Measurements from ENCODE around the gene CAMSAP3. TPM values are rescaled to one million over a fixed set of nuclear protein-coding genes. Genes with fewer than 3 reads are reported as not detected.

The CAMSAP3 gene
- total RNA-seq, 4 donors from 2014 or later = 0.11 to 0.42 (median 0.18) TPM

DNA sequence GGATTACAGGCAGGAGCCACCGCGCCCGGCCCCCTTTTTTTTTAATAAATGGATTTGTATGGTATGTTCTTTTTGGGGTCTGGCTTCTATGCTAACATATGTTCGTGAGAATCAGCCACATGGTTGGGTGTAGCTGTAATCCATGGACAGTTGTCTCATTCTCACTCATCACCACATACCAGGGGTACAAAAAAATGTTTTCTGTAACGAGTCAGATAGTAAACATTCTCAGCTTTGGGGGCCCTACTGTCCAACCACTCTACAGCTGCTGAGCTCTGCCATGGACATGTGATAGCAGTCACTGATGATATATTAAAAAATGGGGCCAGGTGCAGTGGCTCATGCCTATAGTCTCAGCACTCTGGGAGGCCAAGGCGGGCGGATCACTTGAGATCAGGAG, 68.0 kb downstream of the CAMSAP3 start:
- WGBS = 74% methylated on average over 7 of the region's 7 CpGs

DNA sequence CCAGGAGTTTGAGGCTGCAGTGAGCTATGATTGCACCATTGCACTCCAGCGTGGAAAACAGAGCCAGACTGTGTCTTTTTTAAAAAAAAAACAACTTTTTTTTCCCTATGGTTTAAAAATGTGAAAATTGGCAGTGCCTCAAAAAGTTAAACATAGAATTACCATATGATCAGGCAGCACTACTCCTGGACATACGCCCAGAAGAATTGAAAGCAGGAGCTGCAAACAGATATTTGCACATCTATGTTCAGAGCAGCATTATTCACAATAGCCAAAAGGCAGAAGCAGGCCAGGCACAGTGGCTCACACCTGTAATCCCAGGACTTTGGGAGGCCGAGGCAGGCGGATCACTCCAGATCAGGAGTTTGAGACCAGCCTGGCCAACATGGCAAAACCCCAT, 69.4 kb downstream of the CAMSAP3 start:
- no peaks in the 10 kb centered on the region for H3K36me3 ChIP-seq
- peaks cover 0 to 73% (median 4%) of the 10 kb centered on the region in 4 donors for H3K27me3 ChIP-seq
- DNase-seq (ENCODE audit: extremely low spot score) = no peak
- H3K4me3 ChIP-seq = no peak overlapping the region
- H3K9me3 ChIP-seq = no peaks in the 10 kb centered on the region
- WGBS = 33% methylated on average over 4 of the region's 4 CpGs
- peaks cover 0 to 1% (median 0%) of the 10 kb centered on the region in 4 donors for H3K4me1 ChIP-seq
- TF ChIP-seq POLR2A (IDR thresholded peaks at IDR 0.05; ENCODE audit: low read depth) (no peak), POLR2AphosphoS5 (IDR thresholded peaks at IDR 0.05) (no peak), EP300 (IDR thresholded peaks at IDR 0.05) (no peak)
- TF ChIP-seq, protein P1, sequence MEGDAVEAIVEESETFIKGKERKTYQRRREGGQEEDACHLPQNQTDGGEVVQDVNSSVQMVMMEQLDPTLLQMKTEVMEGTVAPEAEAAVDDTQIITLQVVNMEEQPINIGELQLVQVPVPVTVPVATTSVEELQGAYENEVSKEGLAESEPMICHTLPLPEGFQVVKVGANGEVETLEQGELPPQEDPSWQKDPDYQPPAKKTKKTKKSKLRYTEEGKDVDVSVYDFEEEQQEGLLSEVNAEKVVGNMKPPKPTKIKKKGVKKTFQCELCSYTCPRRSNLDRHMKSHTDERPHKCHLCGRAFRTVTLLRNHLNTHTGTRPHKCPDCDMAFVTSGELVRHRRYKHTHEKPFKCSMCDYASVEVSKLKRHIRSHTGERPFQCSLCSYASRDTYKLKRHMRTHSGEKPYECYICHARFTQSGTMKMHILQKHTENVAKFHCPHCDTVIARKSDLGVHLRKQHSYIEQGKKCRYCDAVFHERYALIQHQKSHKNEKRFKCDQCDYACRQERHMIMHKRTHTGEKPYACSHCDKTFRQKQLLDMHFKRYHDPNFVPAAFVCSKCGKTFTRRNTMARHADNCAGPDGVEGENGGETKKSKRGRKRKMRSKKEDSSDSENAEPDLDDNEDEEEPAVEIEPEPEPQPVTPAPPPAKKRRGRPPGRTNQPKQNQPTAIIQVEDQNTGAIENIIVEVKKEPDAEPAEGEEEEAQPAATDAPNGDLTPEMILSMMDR (IDR thresholded peaks at IDR 0.05) = no peak
- no peak overlapping the region for H3K27ac ChIP-seq (replicated peaks in 1 of 4)
- intact Hi-C loops (cut with DNase I) = no loop called here

More for the DNA sequence above, 68.0 kb downstream of the CAMSAP3 start:
- H3K36me3 ChIP-seq = no peaks in the 10 kb centered on the region
- H3K9me3 ChIP-seq = no peaks in the 10 kb centered on the region
- peaks cover 0 to 70% (median 0%) of the 10 kb centered on the region in 4 donors for H3K27me3 ChIP-seq
- H3K27ac ChIP-seq (replicated peaks in 1 of 4) = no peak overlapping the region
- no peaks in the 10 kb centered on the region for H3K4me1 ChIP-seq
- no peak for DNase-seq (ENCODE audit: extremely low spot score)
- intact Hi-C loops (cut with DNase I) = no loop called here
- TF ChIP-seq POLR2AphosphoS5 (IDR thresholded peaks at IDR 0.05) = no peak
- TF ChIP-seq, protein P1 (IDR thresholded peaks at IDR 0.05) = no peak
- TF ChIP-seq POLR2A (IDR thresholded peaks at IDR 0.05; ENCODE audit: low read depth) = no peak
- TF ChIP-seq EP300 (IDR thresholded peaks at IDR 0.05) = no peak
- H3K4me3 ChIP-seq = no peak overlapping the region

Small RNAs within 50 kb of the gene (small RNA-seq; reads per million reads assigned to genes)
- gene MIR6792 = 0 reads per million in 3 donors

Other genes starting within 250 kb of the CAMSAP3 start
- gene ARHGEF18, start 246.9 kb upstream of the CAMSAP3 start, total RNA-seq = 10 to 100 TPM; 25.0 to 40.3 (median 29.4) TPM
- gene PEX11G, start 106.8 kb upstream of the CAMSAP3 start, total RNA-seq = 1 to 10 TPM; 1.7 to 5.3 (median 3.7) TPM
- 100 to 1,000 TPM in 3 of 4 donors, 10 to 100 TPM in 1; 95.4 to 168 (median 137) TPM for gene ZNF358, start 79.8 kb upstream of the CAMSAP3 start, total RNA-seq
- 10 to 100 TPM; 11.3 to 20.7 (median 14.4) TPM for gene MCOLN1, start 73.2 kb upstream of the CAMSAP3 start, total RNA-seq
- gene PNPLA6, start 60.1 kb upstream of the CAMSAP3 start, total RNA-seq = 100 to 1,000 TPM in 2 of 4 donors, 10 to 100 TPM in 2; 58.1 to 156 (median 85.7) TPM
- gene XAB2, start 33.7 kb downstream of the CAMSAP3 start, total RNA-seq = 10 to 100 TPM; 32.0 to 56.2 (median 44.5) TPM
- 10 to 100 TPM; 19.5 to 80.9 (median 26.2) TPM for gene PET100, start 33.9 kb downstream of the CAMSAP3 start, total RNA-seq
- not detected for gene PCP2, start 37.9 kb downstream of the CAMSAP3 start, total RNA-seq
- 10 to 100 TPM in 3 of 4 donors, 1 to 10 TPM in 1; 7.2 to 14.4 (median 11.7) TPM for gene STXBP2, start 41.2 kb downstream of the CAMSAP3 start, total RNA-seq
- 1 to 10 TPM in 1 of 4 donors, not detected in 3; 1.3 TPM for gene RETN, start 73.2 kb downstream of the CAMSAP3 start, total RNA-seq
- 1 to 10 TPM in 1 of 4 donors, under 1 TPM in 2, not detected in 1; 0.34 to 2.0 (median 0.42) TPM for gene MCEMP1, start 81.2 kb downstream of the CAMSAP3 start, total RNA-seq
- gene TRAPPC5, start 85.0 kb downstream of the CAMSAP3 start, total RNA-seq = 10 to 100 TPM; 12.5 to 84.7 (median 64.8) TPM
- gene FCER2, start 106.3 kb downstream of the CAMSAP3 start, total RNA-seq = under 1 TPM in 1 of 4 donors, not detected in 3; 0.29 TPM
- 1 to 10 TPM in 3 of 4 donors, under 1 TPM in 1; 0.75 to 2.5 (median 1.8) TPM for gene CLEC4G, start 136.2 kb downstream of the CAMSAP3 start, total RNA-seq
- 10 to 100 TPM in 1 of 4 donors, 1 to 10 TPM in 3; 4.0 to 13.1 (median 8.4) TPM for gene CD209, start 151.7 kb downstream of the CAMSAP3 start, total RNA-seq
- not detected for gene CLEC4M, start 167.4 kb downstream of the CAMSAP3 start, total RNA-seq
- gene EVI5L, start 234.4 kb downstream of the CAMSAP3 start, total RNA-seq = 10 to 100 TPM; 19.9 to 42.0 (median 29.2) TPM

Data from esophagus muscularis mucosa (tissue), 4 donors.